ENCODE measurements around the gene TFDP2. TPM values are rescaled to one million over a fixed set of nuclear protein-coding genes. Genes with fewer than 3 reads are reported as not detected.

TFDP2 gene
- total RNA-seq, 1 experiment from 2014 or later: 55.4 TPM

- Histone ChIP-seq H3K79me2 (ENCODE audit: insufficient read depth, low read length) (no peaks in the 10 kb centered on the region), H3K4me1 (ENCODE audit: control insufficient read depth in 1 of 2, insufficient read depth in 2 of 2, low read length in 2 of 2) (no peaks in the 10 kb centered on the region), H4K20me1 (ENCODE audit: insufficient read depth) (no peaks in the 10 kb centered on the region), H3K27me3 (ENCODE audit: insufficient read depth, low read length) (no peaks in the 10 kb centered on the region), H3K9me3 (ENCODE audit: control insufficient read depth in 1 of 2, insufficient read depth in 1 of 2, low read depth in 1 of 2, low read length in 2 of 2) (no peaks in the 10 kb centered on the region), H2AFZ (ENCODE audit: low read depth, low read length, poor library complexity, severe bottlenecking) (no peak overlapping the region), H3K4me3 (replicated peaks in 1 of 2; ENCODE audit: low read depth in 1 of 2, low read length in 2 of 2) (no peak overlapping the region), H3K9ac (ENCODE audit: low read length) (no peak overlapping the region), H3K36me3 (ENCODE audit: control insufficient read depth in 1 of 2, insufficient read depth in 2 of 2, low read length in 2 of 2) (0 out of 4 replicates have a peak, but pooled peaks cover 0 to 2% of the 10 kb centered on the region in 2 experiments), H3K9me2 (ENCODE audit: insufficient read depth) (no peaks in the 10 kb centered on the region), H3K4me2 (ENCODE audit: low read length) (no peak overlapping the region), H3K27ac (ENCODE audit: low read depth, low read length) (no peak overlapping the region)
- ChIA-PET RAD21 (ENCODE audit: low non-redundant PET in 1 of 2, low total read pairs in 2 of 2, uncharacterized antibody in 2 of 2, unreplicated experiment in 2 of 2) (no interaction called here), POLR2A (no interaction called here), CTCF (no interaction called here)
- BruUV-seq (replicated peaks): no TSS peak
- intact Hi-C loops (cut with micrococcal nuclease): no loop called here
- ATAC-seq: no peak
- DNase-seq (ENCODE audit: low read depth, low spot score): no peak
- TF ChIP-seq SRF (IDR thresholded peaks at IDR 0.05; ENCODE audit: low read depth): no peak
- no peak for TF ChIP-seq SP1 (IDR thresholded peaks at IDR 0.05; ENCODE audit: low read depth)
- no peak for TF ChIP-seq ZBTB33 (IDR thresholded peaks at IDR 0.05; ENCODE audit: extremely low read depth, insufficient replicate concordance, low read length)
- TF ChIP-seq CBX3 (IDR thresholded peaks at IDR 0.05; ENCODE audit: low read depth): no peak
- no peak for TF ChIP-seq EZH2phosphoT487 (IDR thresholded peaks at IDR 0.05; ENCODE audit: borderline replicate concordance)
- no peak for TF ChIP-seq YY1 (IDR thresholded peaks at IDR 0.05; ENCODE audit: extremely low read depth, insufficient replicate concordance, low read depth, low read length)
Observed at GRCh38 chr3:141971571-141971970, 177.8 kb downstream of the TFDP2 start.

GRCh38 chr3:141969711-141970110, 179.6 kb downstream of the TFDP2 start:
- H4K20me1 ChIP-seq (ENCODE audit: insufficient read depth): no peaks in the 10 kb centered on the region
- no peak overlapping the region for H2AFZ ChIP-seq (ENCODE audit: low read depth, low read length, poor library complexity, severe bottlenecking)
- no peak for DNase-seq (ENCODE audit: low read depth, low spot score)
- BruUV-seq (replicated peaks): no TSS peak
- POLR2A ChIA-PET: no interaction called here
- CTCF ChIA-PET: no interaction called here
- RAD21 ChIA-PET (ENCODE audit: low non-redundant PET in 1 of 2, low total read pairs in 2 of 2, uncharacterized antibody in 2 of 2, unreplicated experiment in 2 of 2): no interaction called here
- H3K4me3 ChIP-seq (replicated peaks in 1 of 2; ENCODE audit: low read depth in 1 of 2, low read length in 2 of 2): no peak overlapping the region
- no peak overlapping the region for H3K27ac ChIP-seq (ENCODE audit: low read depth, low read length)
- no peaks in the 10 kb centered on the region for H3K79me2 ChIP-seq (ENCODE audit: insufficient read depth, low read length)
- intact Hi-C loops (cut with micrococcal nuclease): no loop called here
- ATAC-seq: no peak
- no peaks in the 10 kb centered on the region for H3K9me2 ChIP-seq (ENCODE audit: insufficient read depth)
- no peak overlapping the region for H3K9ac ChIP-seq (ENCODE audit: low read length)
- no peaks in the 10 kb centered on the region for H3K4me1 ChIP-seq (ENCODE audit: control insufficient read depth in 1 of 2, insufficient read depth in 2 of 2, low read length in 2 of 2)
- no peaks in the 10 kb centered on the region for H3K9me3 ChIP-seq (ENCODE audit: control insufficient read depth in 1 of 2, insufficient read depth in 1 of 2, low read depth in 1 of 2, low read length in 2 of 2)
- no peak overlapping the region for H3K4me2 ChIP-seq (ENCODE audit: low read length)
- H3K27me3 ChIP-seq (ENCODE audit: insufficient read depth, low read length): no peaks in the 10 kb centered on the region
- H3K36me3 ChIP-seq (ENCODE audit: control insufficient read depth in 1 of 2, insufficient read depth in 2 of 2, low read length in 2 of 2): 0 out of 4 replicates have a peak, but pooled peaks cover 0 to 2% of the 10 kb centered on the region in 2 experiments
- TF ChIP-seq EZH2 (IDR thresholded peaks at IDR 0.05) (no peak), MAX (IDR thresholded peaks at IDR 0.05) (no peak), JUND (IDR thresholded peaks at IDR 0.05) (no peak), ZFX (IDR thresholded peaks at IDR 0.05) (no peak), CEBPB (IDR thresholded peaks at IDR 0.05; ENCODE audit: low read depth) (no peak), SRF (IDR thresholded peaks at IDR 0.05; ENCODE audit: low read depth) (no peak), EGR1 (IDR thresholded peaks at IDR 0.05; ENCODE audit: low read depth) (no peak), RAD21 (IDR thresholded peaks at IDR 0.05; ENCODE audit: low read depth) (no peak), FOSL1 (IDR thresholded peaks at IDR 0.05; ENCODE audit: low read depth) (no peak), TCF7L2 (IDR thresholded peaks at IDR 0.05; ENCODE audit: borderline replicate concordance, extremely low read depth, insufficient read depth, insufficient read length) (no peak), CTCF (IDR thresholded peaks at IDR 0.05 in 2 of 3, conservative IDR thresholded peaks at IDR 0.05 in 1 of 3; ENCODE audit: borderline replicate concordance in 1 of 3, insufficient read depth in 1 of 3, low read depth in 2 of 3, low read length in 2 of 3) (no peak), YY1 (IDR thresholded peaks at IDR 0.05; ENCODE audit: extremely low read depth, insufficient replicate concordance, low read depth, low read length) (no peak)

All from HCT116 (cell line).